HUES6 (cell line): ENCODE measurements around the gene GDF10.

Source experiments
- H3K27ac ChIP-seq: 2 replicates; pipeline ENCODE4 v1.7.0; 2013; ENCODE audit warnings: low read depth, mild to moderate bottlenecking, low read length, inconsistent platforms
- H3K27me3 ChIP-seq: 2 replicates; pipeline ENCODE4 v1.6.1; 2013; ENCODE audit warnings: low read length; ENCODE audit not compliant: control insufficient read depth, insufficient read depth
- H3K36me3 ChIP-seq: 2 replicates; pipeline ENCODE4 v1.6.1; 2013; ENCODE audit warnings: low read length; ENCODE audit not compliant: control insufficient read depth, insufficient read depth
- H3K4me1 ChIP-seq: 2 replicates; pipeline ENCODE4 v1.6.1; 2013; ENCODE audit warnings: low read length; ENCODE audit not compliant: control insufficient read depth, insufficient read depth
- H3K4me3 ChIP-seq: 2 replicates; pipeline ENCODE4 v1.5.1; 2013; ENCODE audit warnings: low read depth, low read length
- H3K9ac ChIP-seq: one replicate; pipeline ENCODE4 v1.6.1; 2013; ENCODE audit warnings: mild to moderate bottlenecking, low read length
- H3K9me3 ChIP-seq: 2 replicates; pipeline ENCODE4 v1.6.1; 2013; ENCODE audit warnings: low read depth, low read length; ENCODE audit not compliant: control insufficient read depth, insufficient read depth

Gene GDF10

GRCh38 chr10:47348661-47349470 lies 48.9 kb downstream of the GDF10 start:
- Histone ChIP-seq H3K4me1 (no peaks in the 10 kb centered on the region; the same call in 1 of the 2 replicates), H3K36me3 (no peaks in the 10 kb centered on the region), H3K9ac (no peak overlapping the region), H3K27me3 (no peaks in the 10 kb centered on the region), H3K4me3 (no peak overlapping the region), H3K27ac (no peak overlapping the region), H3K9me3 (no peaks in the 10 kb centered on the region)

GRCh38 chr10:47349516-47349915 lies 49.5 kb downstream of the GDF10 start:
- H3K9ac ChIP-seq = no peak overlapping the region
- no peaks in the 10 kb centered on the region for H3K36me3 ChIP-seq
- H3K4me1 ChIP-seq = no peaks in the 10 kb centered on the region; the same call in 1 of the 2 replicates
- H3K9me3 ChIP-seq = no peaks in the 10 kb centered on the region
- no peaks in the 10 kb centered on the region for H3K27me3 ChIP-seq
- H3K27ac ChIP-seq = no peak overlapping the region
- no peak overlapping the region for H3K4me3 ChIP-seq

GRCh38 chr10:47349941-47350371 lies 50.0 kb downstream of the GDF10 start:
- Histone ChIP-seq H3K27me3 (no peaks in the 10 kb centered on the region), H3K9me3 (no peaks in the 10 kb centered on the region), H3K36me3 (no peaks in the 10 kb centered on the region), H3K4me3 (no peak overlapping the region), H3K27ac (no peak overlapping the region), H3K4me1 (no peaks in the 10 kb centered on the region; the same call in 1 of the 2 replicates), H3K9ac (no peak overlapping the region)

- Histone ChIP-seq H3K36me3 (no peaks in the 10 kb centered on the region), H3K9me3 (no peaks in the 10 kb centered on the region), H3K27me3 (no peaks in the 10 kb centered on the region)
Observed at GRCh38 chr10:47350671-47351640, 51.0 kb downstream of the GDF10 start.

GRCh38 chr10:47351899-47352815 lies 52.2 kb downstream of the GDF10 start:
- Histone ChIP-seq H3K27me3 (no peaks in the 10 kb centered on the region), H3K9ac (no peak overlapping the region), H3K27ac (no peak overlapping the region), H3K4me1 (no peaks in the 10 kb centered on the region), H3K9me3 (no peaks in the 10 kb centered on the region), H3K4me3 (no peak overlapping the region), H3K36me3 (no peaks in the 10 kb centered on the region)

More at GRCh38 chr10:47350671-47351640, 51.0 kb downstream of the GDF10 start:
- H3K4me3 ChIP-seq = no peak overlapping the region
- no peaks in the 10 kb centered on the region; the same call in 1 of the 2 replicates for H3K4me1 ChIP-seq
- H3K9ac ChIP-seq = no peak overlapping the region
- H3K27ac ChIP-seq = no peak overlapping the region

GRCh38 chr10:47353351-47353750 lies 53.4 kb downstream of the GDF10 start:
- H3K4me3 ChIP-seq = no peak overlapping the region
- no peaks in the 10 kb centered on the region for H3K9me3 ChIP-seq
- no peak overlapping the region for H3K27ac ChIP-seq
- H3K4me1 ChIP-seq = no peaks in the 10 kb centered on the region
- H3K36me3 ChIP-seq = no peaks in the 10 kb centered on the region
- no peak overlapping the region for H3K9ac ChIP-seq
- H3K27me3 ChIP-seq = no peaks in the 10 kb centered on the region

GRCh38 chr10:47354165-47354564 lies 54.2 kb downstream of the GDF10 start:
- H3K4me1 ChIP-seq = no peaks in the 10 kb centered on the region

GRCh38 chr10:47354900-47355299 lies 54.9 kb downstream of the GDF10 start:
- Histone ChIP-seq H3K4me3 (no peak overlapping the region), H3K9ac (no peak overlapping the region), H3K36me3 (no peaks in the 10 kb centered on the region), H3K9me3 (no peaks in the 10 kb centered on the region), H3K27ac (no peak overlapping the region), H3K27me3 (no peaks in the 10 kb centered on the region), H3K4me1 (no peaks in the 10 kb centered on the region)

More at GRCh38 chr10:47354165-47354564, 54.2 kb downstream of the GDF10 start:
- Histone ChIP-seq H3K4me3 (no peak overlapping the region), H3K9me3 (no peaks in the 10 kb centered on the region), H3K36me3 (no peaks in the 10 kb centered on the region), H3K27ac (no peak overlapping the region), H3K27me3 (no peaks in the 10 kb centered on the region), H3K9ac (no peak overlapping the region)

GRCh38 chr10:47356708-47357107 lies 56.7 kb downstream of the GDF10 start:
- Histone ChIP-seq H3K27ac (no peak overlapping the region), H3K4me1 (peaks cover 3% of the 10 kb centered on the region; the same call in 1 of the 2 replicates), H3K36me3 (no peaks in the 10 kb centered on the region), H3K9me3 (no peaks in the 10 kb centered on the region), H3K27me3 (no peaks in the 10 kb centered on the region), H3K4me3 (no peak overlapping the region), H3K9ac (no peak overlapping the region)

GRCh38 chr10:47357131-47357582 lies 57.2 kb downstream of the GDF10 start:
- no peak overlapping the region for H3K27ac ChIP-seq

More at GRCh38 chr10:47357131-47357582, 57.2 kb downstream of the GDF10 start:
- no peaks in the 10 kb centered on the region for H3K36me3 ChIP-seq
- H3K9ac ChIP-seq = no peak overlapping the region
- no peak overlapping the region for H3K4me3 ChIP-seq
- peaks cover 3% of the 10 kb centered on the region; the same call in 1 of the 2 replicates for H3K4me1 ChIP-seq
- H3K9me3 ChIP-seq = no peaks in the 10 kb centered on the region
- no peaks in the 10 kb centered on the region for H3K27me3 ChIP-seq
